Astrocyte (in vitro differentiated cells and primary cell): ENCODE data around the gene TRMT112. TPM values are rescaled to one million over a fixed set of nuclear protein-coding genes. Genes with fewer than 3 reads are reported as not detected.
A peak's percentile ranks its signal among the peaks of the same experiment; 100 is the strongest.

Experiments used
- DNase-seq: peaks from one replicate; pipeline ENCODE4 v3.0.0-alpha.2; 2010; ENCODE audit warnings: low read depth
- FAIRE-seq: peaks from 2 replicates; lab custom pipeline; 2011; peaks lifted over from hg19 to GRCh38; lab: Jason Lieb, UNC
- H2AFZ ChIP-seq: 2 replicates; pipeline ENCODE4 v1.6.0; 2012; ENCODE audit warnings: low read depth, low read length, inconsistent platforms
- H3K27ac ChIP-seq: 2 replicates; pipeline ENCODE4 v1.5.1; 2011; ENCODE audit warnings: low read depth, low read length, inconsistent platforms
- H3K27me3 ChIP-seq: 2 replicates; pipeline ENCODE4 v1.6.0; 2011; ENCODE audit warnings: low read length, inconsistent platforms; ENCODE audit not compliant: insufficient read depth
- H3K36me3 ChIP-seq: 2 replicates; pipeline ENCODE4 v1.5.1; 2011; ENCODE audit warnings: low read length, inconsistent platforms; ENCODE audit not compliant: insufficient read depth
- H3K4me1 ChIP-seq: 2 replicates; pipeline ENCODE4 v1.5.1; 2011; ENCODE audit warnings: low read length, inconsistent platforms; ENCODE audit not compliant: insufficient read depth
- H3K4me2 ChIP-seq: 2 replicates; pipeline ENCODE4 v1.6.0; 2012; ENCODE audit warnings: low read length, inconsistent platforms
- H3K4me3 ChIP-seq: 2 replicates; pipeline ENCODE4 v1.5.1; 2011; ENCODE audit warnings: low read depth, mild to moderate bottlenecking, low read length, inconsistent platforms; ENCODE audit not compliant: insufficient read depth
- H3K79me2 ChIP-seq: 2 replicates; pipeline ENCODE4 v1.6.0; 2012; ENCODE audit warnings: mild to moderate bottlenecking, low read length, inconsistent platforms; ENCODE audit not compliant: insufficient read depth
- H3K9ac ChIP-seq: 2 replicates; pipeline ENCODE4 v1.6.0; 2012; ENCODE audit warnings: mild to moderate bottlenecking, low read length, inconsistent platforms
- H3K9me3 ChIP-seq: 2 replicates; pipeline ENCODE4 v1.5.1; 2012; ENCODE audit warnings: low read depth, mild to moderate bottlenecking, low read length, inconsistent platforms; ENCODE audit not compliant: insufficient read depth
- H4K20me1 ChIP-seq: 2 replicates; pipeline ENCODE4 v1.6.0; 2012; ENCODE audit warnings: low read length, inconsistent platforms; ENCODE audit not compliant: insufficient read depth
- H3K27ac Mint-ChIP-seq: one replicate; pipeline ENCODE4 v1.8.0; 2021; ENCODE audit warnings: mild to moderate bottlenecking, mixed read lengths; ENCODE audit not compliant: unreplicated experiment
- H3K27me3 Mint-ChIP-seq: one replicate; pipeline ENCODE4 v1.8.0; 2021; ENCODE audit warnings: low read depth, mixed read lengths; ENCODE audit not compliant: unreplicated experiment
- H3K36me3 Mint-ChIP-seq: one replicate; pipeline ENCODE4 v1.8.0; 2021; ENCODE audit warnings: low read depth, mixed read lengths; ENCODE audit not compliant: unreplicated experiment
- H3K4me1 Mint-ChIP-seq: one replicate; pipeline ENCODE4 v1.8.0; 2021; ENCODE audit warnings: low read depth, mixed read lengths; ENCODE audit not compliant: unreplicated experiment
- H3K4me3 Mint-ChIP-seq: one replicate; pipeline ENCODE4 v1.8.0; 2021; ENCODE audit warnings: mild to moderate bottlenecking, moderate library complexity, mixed read lengths; ENCODE audit not compliant: unreplicated experiment
- H3K9me3 Mint-ChIP-seq: one replicate; pipeline ENCODE4 v1.8.0; 2021; ENCODE audit warnings: mild to moderate bottlenecking, mixed read lengths; ENCODE audit not compliant: unreplicated experiment
- CTCF ChIP-seq: IDR thresholded peaks from 2 replicates; pipeline ENCODE4 v1.5.1; 2011; ENCODE audit warnings: low read depth, mild to moderate bottlenecking, inconsistent platforms, low read length, moderate library complexity; ENCODE audit not compliant: insufficient read depth
- EZH2 ChIP-seq: IDR thresholded peaks from 2 replicates; pipeline ENCODE4 v1.6.1; 2012; ENCODE audit warnings: mild to moderate bottlenecking, low read length, inconsistent platforms; ENCODE audit not compliant: insufficient read depth
- total RNA-seq: library from RNA; stranded (reverse); gene quantifications from 2 replicates; pipeline ENCODE4 v1.2.1, GENCODE V29; 2021

TRMT112 gene
- total RNA-seq, 1 donor from 2014 or later, result 146 TPM

- Mint-ChIP-seq H3K36me3 (peaks cover 8% of the 10 kb centered on the region), H3K27me3 (no peaks in the 10 kb centered on the region), H3K4me3 (peak within 1 kb of the TSS; percentile 92), H3K9me3 (no peaks in the 10 kb centered on the region), H3K4me1 (peaks cover 11% of the 10 kb centered on the region), H3K27ac (peak within 1 kb of the TSS; percentile 69)
- Histone ChIP-seq H3K9ac (peak within 1 kb of the TSS; percentile 88), H2AFZ (peak within 1 kb of the TSS; percentile 99), H3K36me3 (peaks cover 18% of the 10 kb centered on the region), H3K4me2 (peak within 1 kb of the TSS; percentile 100), H3K27ac (peak within 1 kb of the TSS; percentile 76), H4K20me1 (peaks cover 21% of the 10 kb centered on the region), H3K9me3 (no peaks in the 10 kb centered on the region), H3K27me3 (no peaks in the 10 kb centered on the region), H3K79me2 (peaks cover 23% of the 10 kb centered on the region), H3K4me3 (peak within 1 kb of the TSS; percentile 70), H3K4me1 (peaks cover 35% of the 10 kb centered on the region)
- no peak for TF ChIP-seq EZH2
- TF ChIP-seq CTCF, result no peak
- DNase-seq (peak; percentile 36), FAIRE-seq (no peak)
Measured at GRCh38 chr11:64358907-64359711, 41.8 kb upstream of the TRMT112 start, which contains the start of gene RPS6KA4. RPS6KA4 (plus strand) TSS chr11:64359162; CDS start chr11:64359236, 74 bp downstream.

- H3K27ac Mint-ChIP-seq, result no peak overlapping the region
- TF ChIP-seq EZH2 (no peak), CTCF (no peak)
- Histone ChIP-seq H3K9me3 (no peaks in the 10 kb centered on the region), H3K27me3 (no peaks in the 10 kb centered on the region), H3K36me3 (peaks cover 14% of the 10 kb centered on the region), H3K27ac (peak overlapping the region; percentile 76), H4K20me1 (peaks cover 21% of the 10 kb centered on the region), H3K4me3 (peak overlapping the region; percentile 70), H3K79me2 (peaks cover 23% of the 10 kb centered on the region), H3K9ac (peak overlapping the region; percentile 88), H3K4me1 (peaks cover 35% of the 10 kb centered on the region), H3K4me2 (peak overlapping the region; percentile 100), H2AFZ (peak overlapping the region; percentile 68)
- no peaks in the 10 kb centered on the region for H3K9me3 Mint-ChIP-seq
- H3K36me3 Mint-ChIP-seq, result peaks cover 8% of the 10 kb centered on the region
- FAIRE-seq (no peak), DNase-seq (no peak)
- H3K4me1 Mint-ChIP-seq, result peaks cover 11% of the 10 kb centered on the region
- peak overlapping the region; percentile 66 for H3K4me3 Mint-ChIP-seq
- no peaks in the 10 kb centered on the region for H3K27me3 Mint-ChIP-seq
Measured at GRCh38 chr11:64358536-64358906, 41.2 kb upstream of the TRMT112 start.
